G401.6 (cell line): ENCODE measurements around the gene DDIT4L.
"Not testable (repeated sequence)": the region's sequence is repeated elsewhere in the genome, so short reads cannot be mapped to it uniquely, and the experiment has no call there.

Source experiments
- FAIRE-seq: peaks from 2 replicates; lab custom pipeline; 2012; peaks lifted over from hg19 to GRCh38; lab: Jason Lieb, UNC

The DDIT4L gene

DNA sequence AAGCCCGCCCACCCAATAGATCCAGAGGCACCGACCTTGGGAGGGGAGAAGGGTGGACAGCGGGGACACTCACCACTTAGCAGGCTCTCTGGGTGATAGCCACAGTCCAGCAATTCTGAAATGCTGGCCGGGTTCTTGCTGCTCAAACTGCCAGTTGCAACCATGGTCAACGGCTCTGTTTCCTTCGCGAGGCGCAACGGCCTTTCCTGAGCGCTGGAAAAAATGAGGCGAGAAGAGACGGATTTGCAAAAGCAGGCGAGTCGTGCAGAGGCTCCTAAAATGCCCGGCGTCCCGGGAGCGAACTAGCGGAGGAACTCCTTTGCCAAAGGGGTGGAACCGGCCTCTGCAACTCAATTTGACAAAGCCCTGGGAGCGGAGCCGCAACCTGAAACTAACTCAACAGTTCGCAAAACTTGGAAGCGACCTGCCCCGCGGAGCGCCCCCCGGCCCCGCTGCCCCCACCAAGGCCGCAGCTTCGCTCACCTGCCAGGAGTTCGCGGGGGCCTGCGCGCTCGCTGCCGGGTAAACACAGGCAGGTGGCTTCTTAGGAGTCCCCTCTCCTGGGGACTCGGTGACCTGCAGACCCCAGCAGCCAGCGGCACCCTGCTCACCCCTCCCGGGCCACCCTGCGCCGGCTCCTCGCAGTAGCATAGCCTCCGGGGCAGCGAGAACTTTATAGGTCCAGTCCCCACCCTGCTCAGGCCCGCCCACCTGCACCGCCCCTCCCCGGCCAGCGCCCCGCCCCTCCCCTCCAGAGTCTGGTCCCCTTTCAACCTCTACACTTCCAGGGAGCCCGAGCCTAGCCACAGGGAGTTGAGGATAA is at the start of gene DDIT4L:
TSS of gene DDIT4L (minus strand) at position 649 of the 823 bp plus-strand sequence. CDS start at position 164, 485 bp downstream.
- no peak for FAIRE-seq

DNA sequence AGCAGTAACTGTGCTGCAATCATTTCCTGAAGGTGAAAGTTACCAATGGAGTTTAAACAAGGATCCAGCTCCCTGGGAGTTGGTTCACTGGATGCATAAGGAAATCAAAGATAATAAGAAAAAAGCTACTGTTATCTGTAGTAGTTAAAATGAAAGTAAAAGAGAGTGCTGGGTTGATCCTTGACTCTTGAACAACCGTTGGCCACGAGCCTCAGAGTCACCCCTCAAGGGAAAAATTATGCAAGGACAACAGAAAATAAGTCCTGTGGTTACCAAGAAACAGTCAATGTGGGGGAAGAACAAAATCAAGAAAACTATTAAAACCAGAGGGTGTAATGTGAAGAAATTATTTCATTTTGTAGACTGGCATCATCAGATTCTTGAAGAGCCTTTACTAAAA is 49.7 kb upstream of the DDIT4L start:
- no peak for FAIRE-seq

DNA sequence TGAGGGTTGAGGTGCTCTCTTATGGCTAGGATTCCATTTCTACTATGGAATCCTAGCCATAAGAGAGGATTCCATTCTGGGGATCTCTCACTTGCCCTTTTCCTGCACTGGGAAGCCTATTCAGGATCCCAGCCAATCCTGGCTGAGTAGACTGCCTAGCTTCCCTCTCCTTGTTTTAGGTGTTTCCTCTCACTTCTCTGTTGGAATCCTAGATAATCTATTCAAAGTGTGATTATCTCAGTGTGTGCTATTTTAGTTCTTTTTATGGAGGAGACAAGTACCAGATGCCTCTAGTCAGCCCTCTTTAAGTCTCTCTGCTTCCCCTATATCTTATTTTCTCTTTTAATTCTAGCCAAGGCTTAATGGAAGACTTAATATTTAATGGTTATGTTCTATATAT is 34.5 kb upstream of the DDIT4L start:
- FAIRE-seq, result no peak

GRCh38 chr4:100224160-100224559 is 33.9 kb upstream of the DDIT4L start:
- FAIRE-seq, result no peak

DNA sequence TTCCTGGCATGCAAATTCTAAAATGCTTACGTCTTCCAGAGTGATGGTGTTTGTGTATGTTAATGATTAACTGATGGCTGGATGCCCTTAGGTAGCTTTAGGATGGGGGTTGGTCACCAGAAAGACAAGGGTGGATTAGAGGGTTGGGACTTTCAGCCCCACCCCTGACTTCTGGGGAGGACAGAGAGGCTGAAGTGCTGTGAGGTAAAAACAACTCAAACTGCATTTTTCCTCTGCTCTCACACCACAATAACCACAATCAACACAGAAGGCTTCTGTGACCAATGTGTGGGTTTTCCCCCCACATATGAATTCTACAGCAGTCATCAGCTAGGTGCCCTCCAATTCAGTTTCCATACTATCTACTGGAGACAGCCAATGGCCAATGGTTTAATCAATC is 18.7 kb upstream of the DDIT4L start:
- FAIRE-seq, result no peak

- FAIRE-seq, result no peak
Observed at GRCh38 chr4:100208459-100208858, 18.2 kb upstream of the DDIT4L start.

GRCh38 chr4:100206850-100207249 is 16.6 kb upstream of the DDIT4L start:
- no peak for FAIRE-seq

- FAIRE-seq, result no peak
Observed at GRCh38 chr4:100198061-100198460, 7.8 kb upstream of the DDIT4L start.

DNA sequence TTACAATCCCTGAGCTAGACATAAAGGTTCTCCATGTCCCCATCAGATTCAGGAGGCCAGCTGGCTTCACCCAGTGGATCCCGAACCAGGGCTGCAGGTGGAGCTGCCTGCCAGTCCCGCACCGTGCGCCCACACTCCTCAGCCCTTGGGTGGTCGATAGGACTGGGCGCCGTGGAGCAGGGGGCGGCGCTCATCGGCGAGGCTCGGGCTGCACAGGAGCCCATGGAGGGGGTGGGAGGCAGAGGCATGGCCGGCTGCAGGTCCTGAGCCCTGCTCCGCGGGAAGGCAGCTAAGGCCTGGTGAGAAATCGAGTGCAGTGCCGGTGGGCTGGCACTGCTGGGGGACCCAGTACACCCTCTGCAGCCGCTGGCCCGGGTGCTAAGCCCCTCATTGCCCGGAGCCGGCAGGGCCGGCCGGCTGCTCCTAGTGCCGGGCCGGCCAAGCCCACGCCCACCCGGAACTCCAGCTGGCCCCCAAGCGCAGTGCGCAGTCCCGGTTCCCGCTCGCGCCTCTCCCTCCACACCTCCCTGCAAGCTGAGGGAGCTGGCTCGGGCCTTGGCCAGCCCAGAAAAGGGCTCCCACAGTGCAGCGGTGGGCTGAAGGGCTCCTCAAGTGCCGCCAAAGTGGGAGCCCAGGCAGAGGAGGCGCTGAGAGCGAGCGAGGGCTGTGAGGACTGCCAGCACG is 6.3 kb upstream of the DDIT4L start:
- FAIRE-seq, result not testable (repeated sequence)

DNA sequence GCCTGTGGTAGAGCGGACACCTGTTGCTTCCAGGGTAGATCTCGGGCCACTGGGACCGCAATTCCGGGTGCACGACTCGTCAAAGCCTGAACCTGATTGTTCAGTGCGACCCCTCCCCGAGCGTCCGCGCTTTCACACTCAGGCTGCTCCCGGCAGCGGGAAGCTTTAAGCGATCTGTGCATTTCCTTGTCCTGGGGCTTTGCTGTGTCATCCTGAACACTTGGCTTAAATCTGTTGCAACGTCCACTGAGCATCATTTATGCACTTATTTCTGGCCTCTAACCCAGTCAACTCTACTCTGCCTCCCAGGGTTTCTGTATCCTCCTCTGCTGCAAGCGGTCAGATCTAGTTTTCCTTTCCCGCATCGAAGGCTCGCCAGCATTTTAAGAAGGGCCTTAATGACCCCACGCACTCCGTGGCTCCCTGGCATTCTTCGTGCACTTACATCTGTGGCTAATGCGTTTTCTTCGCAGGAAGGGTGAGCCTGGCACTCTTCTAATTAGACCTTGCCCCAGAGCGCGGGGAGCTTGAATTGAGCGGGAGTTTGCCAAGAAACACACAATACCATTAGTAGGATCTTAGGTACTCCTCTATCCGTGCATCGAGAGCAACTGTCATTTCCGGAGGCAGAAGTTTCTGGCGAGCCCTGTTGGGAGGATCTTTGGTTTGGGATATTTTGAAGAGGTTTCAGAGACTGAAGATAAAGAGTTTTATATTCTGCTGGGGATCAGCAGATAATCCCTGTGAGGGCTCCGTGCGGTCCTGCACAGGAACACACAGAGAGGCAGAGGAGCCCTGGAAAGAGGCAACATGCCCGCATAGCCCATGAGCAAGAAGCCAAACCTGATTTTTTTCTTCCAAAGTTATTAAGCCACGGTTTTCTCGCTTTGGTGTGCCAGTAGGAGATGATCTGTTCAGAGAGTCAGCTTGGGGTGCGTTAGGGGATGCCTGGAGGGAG is 654 bp upstream of the DDIT4L start:
- no peak for FAIRE-seq

GRCh38 chr4:100188829-100189228 is 1.4 kb downstream of the DDIT4L start:
- no peak for FAIRE-seq

- no peak for FAIRE-seq
Observed at GRCh38 chr4:100187781-100188180, 2.5 kb downstream of the DDIT4L start.

DNA sequence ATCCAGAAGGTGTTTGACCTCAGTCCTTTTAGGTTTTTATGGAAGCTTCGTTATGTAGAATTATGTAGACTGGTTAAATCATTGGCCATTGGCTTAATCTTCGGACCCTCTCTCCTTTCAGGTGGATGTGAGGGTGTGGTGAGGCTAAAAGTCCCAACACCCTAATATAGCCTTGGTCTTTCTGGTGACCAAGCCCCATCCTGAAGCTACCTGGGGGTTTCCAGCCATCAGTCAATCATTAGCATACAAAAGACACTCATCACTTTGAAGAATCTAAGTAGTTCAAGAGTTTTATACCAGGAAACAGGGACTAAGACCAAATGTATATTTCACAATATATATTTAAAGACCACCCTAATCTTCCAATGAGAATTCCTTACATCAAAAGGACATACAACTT is 5.5 kb downstream of the DDIT4L start:
- no peak for FAIRE-seq

GRCh38 chr4:100177855-100178254 is 12.4 kb downstream of the DDIT4L start:
- FAIRE-seq, result no peak

DNA sequence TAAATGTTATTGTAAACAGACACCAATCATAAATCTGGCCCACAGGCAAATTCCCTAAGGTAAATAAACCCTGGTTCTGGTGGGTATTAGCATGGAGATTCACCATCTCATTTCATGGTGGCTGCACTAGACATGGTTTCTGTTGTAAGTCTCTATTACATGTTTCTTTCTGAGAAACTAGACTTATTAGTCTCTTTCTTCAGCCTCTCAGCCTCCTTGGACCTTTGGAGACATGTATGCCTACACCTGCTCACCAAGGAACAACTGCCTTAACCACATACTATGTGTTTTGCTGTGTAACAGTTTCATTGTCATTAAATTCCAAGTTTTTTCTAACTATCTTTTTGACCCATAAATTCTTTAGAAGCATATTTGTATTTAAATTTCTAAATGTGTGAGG is 13.1 kb downstream of the DDIT4L start:
- no peak for FAIRE-seq

DNA sequence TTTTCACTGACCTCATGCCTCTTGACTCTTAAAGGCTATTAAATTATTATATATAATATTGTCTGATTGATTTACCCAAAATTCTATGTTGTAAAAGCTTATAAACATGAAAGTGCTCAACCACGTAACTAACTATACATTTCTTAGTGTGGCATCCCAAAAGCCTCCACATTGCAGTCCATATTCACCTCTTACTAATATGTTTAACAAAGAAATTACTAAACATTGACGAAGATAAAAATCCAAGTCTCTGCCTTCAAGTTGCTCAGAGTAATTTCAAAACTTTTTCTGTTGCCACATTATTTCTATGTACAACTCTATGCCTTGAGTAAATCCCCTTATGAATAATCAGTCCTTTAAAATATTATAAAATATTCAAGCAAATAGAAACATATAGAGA is 14.4 kb downstream of the DDIT4L start:
- no peak for FAIRE-seq

DNA sequence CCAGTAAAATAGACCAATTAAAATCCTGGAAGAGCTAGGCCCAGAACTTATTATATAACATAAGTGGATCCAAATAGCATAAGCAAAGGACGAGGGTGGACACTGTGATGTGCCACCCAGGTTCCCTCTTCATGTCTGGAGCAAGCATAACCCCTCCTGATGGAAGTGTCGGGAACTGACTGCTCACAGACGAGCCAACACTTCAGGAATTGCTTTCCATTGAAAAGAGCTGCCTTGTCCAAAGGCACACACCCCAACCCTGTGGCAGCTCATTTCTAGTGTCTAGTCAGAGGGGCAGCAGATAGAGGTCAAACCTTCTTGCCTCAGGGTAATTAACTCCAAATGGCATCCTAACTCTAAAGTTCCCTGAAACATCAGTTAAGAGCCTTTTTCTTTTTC is 15.3 kb downstream of the DDIT4L start:
- FAIRE-seq, result no peak

DNA sequence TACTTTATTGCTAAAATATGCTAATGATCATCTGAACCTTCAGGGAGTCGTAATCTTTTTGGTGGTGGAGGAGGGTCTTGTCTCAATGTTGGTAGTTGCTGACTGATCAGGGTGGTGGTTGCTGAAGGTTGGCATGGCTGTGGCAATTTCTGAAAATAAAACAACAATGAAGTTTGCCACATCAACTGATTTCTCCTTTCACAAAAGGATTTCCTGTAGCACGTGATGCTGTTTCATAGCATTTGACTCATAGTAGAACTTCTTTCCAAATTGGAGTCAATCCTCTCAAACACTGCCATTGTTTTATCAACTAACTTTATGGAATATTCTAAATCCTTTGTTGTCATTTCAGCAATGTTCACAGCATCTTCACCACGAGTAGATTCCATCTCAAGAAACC is 19.3 kb downstream of the DDIT4L start:
- no peak for FAIRE-seq

DNA sequence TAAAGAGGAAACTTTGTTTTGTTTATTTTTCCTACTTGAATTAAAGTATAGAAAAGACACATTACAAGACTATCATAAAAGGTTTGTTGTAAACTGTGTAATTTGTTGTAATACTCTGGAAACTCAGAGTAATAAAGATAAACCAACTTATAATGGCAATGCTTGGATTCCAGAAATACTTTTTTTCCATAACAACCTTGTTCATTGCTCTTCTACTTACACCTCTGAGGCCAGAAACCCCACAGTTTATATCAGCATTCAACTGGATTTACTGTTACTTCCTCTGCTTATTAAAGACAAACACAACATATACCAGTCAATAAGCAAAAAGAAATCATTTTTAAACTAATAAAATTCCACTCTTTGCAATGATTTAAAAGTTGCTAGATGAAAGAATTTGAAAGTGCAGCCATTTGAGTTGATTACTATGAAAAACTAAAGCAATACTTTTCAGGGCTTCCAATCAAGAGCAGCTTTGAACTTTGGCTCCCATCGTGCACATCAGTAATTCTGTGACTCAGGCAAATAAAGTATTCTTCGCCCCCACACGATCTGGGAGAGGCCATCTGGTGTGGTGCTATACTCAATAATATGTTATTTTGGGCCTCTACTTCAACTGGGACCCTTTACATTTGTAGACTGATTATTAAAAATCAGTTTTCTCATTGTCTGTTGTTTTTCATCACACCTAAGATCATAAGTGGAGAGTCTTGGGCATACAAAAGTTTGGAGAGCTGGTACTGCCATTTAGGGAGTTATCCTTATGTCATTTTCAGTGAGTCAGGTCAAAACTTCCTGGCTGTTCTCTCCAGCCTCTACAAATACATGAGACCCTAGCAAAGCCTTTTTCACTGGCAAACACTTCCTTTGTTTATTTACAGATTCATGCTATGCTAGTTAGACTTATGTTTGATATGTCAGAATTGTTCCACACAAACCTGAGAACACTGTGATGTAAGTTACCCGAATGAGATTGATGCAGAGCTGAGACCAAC is 20.5 kb downstream of the DDIT4L start:
- no peak for FAIRE-seq

DNA sequence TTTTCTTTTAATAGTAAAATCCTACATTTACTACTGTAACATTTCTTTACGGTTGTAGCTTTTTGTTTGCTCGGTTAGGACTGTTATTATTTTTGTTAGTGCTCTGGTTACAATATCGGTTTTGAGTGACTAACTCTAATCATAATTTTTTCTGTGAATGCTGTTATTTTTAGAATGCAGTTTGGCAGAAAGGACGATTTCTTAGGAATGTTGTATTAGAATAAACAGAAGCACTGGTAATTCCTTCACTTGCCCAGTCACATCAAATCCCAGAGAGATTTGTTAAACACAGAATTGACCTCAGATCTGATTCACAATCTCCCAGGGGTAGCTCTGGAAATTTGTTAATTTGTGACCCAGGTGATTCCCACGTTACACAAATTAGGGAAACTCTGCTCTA is 21.7 kb downstream of the DDIT4L start:
- FAIRE-seq, result no peak

- no peak for FAIRE-seq
Observed at GRCh38 chr4:100166297-100167039, 23.8 kb downstream of the DDIT4L start.
